ENCODE results near the gene RC3H2.

RC3H2 gene, protein sequence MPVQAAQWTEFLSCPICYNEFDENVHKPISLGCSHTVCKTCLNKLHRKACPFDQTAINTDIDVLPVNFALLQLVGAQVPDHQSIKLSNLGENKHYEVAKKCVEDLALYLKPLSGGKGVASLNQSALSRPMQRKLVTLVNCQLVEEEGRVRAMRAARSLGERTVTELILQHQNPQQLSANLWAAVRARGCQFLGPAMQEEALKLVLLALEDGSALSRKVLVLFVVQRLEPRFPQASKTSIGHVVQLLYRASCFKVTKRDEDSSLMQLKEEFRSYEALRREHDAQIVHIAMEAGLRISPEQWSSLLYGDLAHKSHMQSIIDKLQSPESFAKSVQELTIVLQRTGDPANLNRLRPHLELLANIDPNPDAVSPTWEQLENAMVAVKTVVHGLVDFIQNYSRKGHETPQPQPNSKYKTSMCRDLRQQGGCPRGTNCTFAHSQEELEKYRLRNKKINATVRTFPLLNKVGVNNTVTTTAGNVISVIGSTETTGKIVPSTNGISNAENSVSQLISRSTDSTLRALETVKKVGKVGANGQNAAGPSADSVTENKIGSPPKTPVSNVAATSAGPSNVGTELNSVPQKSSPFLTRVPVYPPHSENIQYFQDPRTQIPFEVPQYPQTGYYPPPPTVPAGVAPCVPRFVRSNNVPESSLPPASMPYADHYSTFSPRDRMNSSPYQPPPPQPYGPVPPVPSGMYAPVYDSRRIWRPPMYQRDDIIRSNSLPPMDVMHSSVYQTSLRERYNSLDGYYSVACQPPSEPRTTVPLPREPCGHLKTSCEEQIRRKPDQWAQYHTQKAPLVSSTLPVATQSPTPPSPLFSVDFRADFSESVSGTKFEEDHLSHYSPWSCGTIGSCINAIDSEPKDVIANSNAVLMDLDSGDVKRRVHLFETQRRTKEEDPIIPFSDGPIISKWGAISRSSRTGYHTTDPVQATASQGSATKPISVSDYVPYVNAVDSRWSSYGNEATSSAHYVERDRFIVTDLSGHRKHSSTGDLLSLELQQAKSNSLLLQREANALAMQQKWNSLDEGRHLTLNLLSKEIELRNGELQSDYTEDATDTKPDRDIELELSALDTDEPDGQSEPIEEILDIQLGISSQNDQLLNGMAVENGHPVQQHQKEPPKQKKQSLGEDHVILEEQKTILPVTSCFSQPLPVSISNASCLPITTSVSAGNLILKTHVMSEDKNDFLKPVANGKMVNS

DNA sequence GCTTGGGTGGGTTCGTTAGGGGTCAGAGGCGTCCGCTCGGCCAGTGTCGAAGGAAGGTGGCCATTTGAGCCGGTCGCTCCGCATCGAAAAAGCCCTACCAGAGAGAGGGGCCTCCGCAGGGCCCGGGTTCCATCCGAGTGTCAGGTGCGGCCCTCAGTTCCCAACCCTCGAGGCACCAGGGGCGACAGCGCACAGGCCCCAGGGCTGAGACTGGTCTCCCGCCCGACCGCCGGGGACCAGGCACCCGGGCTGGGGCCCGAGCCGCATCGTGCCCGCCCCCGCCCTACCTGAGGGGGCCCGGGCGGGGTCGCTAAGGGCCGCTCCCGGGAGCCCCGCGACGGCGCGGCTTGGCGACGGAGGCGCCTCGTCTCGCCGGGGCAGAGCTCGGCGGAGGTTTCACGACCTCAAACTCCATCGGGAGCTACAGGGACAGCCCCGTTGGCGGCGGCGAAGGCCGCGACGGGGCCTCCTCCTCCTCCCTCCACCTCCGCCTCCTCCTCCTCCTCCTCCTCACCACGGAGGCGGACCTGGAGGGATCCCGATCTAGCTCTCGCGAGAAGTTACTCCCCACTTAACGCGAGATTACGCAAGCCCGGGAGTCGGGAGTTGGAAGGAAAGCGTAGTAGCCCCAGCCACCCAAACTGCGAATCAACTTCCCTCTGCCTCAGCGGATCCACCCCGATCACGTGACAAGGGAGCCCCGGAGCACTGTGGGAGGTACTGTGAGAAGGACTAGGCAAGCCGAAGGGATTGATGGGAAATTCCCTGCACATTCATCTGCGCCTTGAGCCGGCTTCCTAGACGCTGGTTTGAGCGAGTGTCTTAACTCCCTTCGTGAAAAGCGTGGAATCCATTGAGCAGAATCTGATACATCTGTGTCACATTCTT, at the start of gene RC3H2:
RC3H2 (minus strand) TSS at position 537 of the 888 bp plus-strand sequence. CDS start 7,850 bp downstream, outside the sequence.
- TF ChIP-seq RAD21 (IDR thresholded peaks at IDR 0.05; ENCODE audit: low read depth) (no peak), NFIC (IDR thresholded peaks at IDR 0.05) (no peak), YY1 (IDR thresholded peaks at IDR 0.05; ENCODE audit: low read depth) (no peak; the same call in 1 of the 2 replicates), TCF12 (IDR thresholded peaks at IDR 0.05; ENCODE audit: low read depth) (peak; percentile 51), EP300 (IDR thresholded peaks at IDR 0.05; ENCODE audit: borderline replicate concordance) (no peak), TAF1 (IDR thresholded peaks at IDR 0.05; ENCODE audit: low read depth) (peak; percentile 68; the same call in 1 of the 2 replicates), EGR1 (IDR thresholded peaks at IDR 0.05) (peak; percentile 87), FOXM1 (IDR thresholded peaks at IDR 0.05; ENCODE audit: borderline replicate concordance, low read depth) (no peak), TEAD4 (IDR thresholded peaks at IDR 0.05) (peak; percentile 74), ZBTB7A (IDR thresholded peaks at IDR 0.05; ENCODE audit: low read depth) (no peak), CEBPB (IDR thresholded peaks at IDR 0.05) (peak; percentile 85), CREB1 (IDR thresholded peaks at IDR 0.05; ENCODE audit: low read depth) (no peak)
- TF ChIP-seq, protein P1, sequence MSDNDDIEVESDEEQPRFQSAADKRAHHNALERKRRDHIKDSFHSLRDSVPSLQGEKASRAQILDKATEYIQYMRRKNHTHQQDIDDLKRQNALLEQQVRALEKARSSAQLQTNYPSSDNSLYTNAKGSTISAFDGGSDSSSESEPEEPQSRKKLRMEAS (IDR thresholded peaks at IDR 0.05) = peak; percentile 68
- TF ChIP-seq, protein P2, sequence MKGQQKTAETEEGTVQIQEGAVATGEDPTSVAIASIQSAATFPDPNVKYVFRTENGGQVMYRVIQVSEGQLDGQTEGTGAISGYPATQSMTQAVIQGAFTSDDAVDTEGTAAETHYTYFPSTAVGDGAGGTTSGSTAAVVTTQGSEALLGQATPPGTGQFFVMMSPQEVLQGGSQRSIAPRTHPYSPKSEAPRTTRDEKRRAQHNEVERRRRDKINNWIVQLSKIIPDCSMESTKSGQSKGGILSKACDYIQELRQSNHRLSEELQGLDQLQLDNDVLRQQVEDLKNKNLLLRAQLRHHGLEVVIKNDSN (IDR thresholded peaks at IDR 0.05) = peak; percentile 98
- TF ChIP-seq, protein P3, sequence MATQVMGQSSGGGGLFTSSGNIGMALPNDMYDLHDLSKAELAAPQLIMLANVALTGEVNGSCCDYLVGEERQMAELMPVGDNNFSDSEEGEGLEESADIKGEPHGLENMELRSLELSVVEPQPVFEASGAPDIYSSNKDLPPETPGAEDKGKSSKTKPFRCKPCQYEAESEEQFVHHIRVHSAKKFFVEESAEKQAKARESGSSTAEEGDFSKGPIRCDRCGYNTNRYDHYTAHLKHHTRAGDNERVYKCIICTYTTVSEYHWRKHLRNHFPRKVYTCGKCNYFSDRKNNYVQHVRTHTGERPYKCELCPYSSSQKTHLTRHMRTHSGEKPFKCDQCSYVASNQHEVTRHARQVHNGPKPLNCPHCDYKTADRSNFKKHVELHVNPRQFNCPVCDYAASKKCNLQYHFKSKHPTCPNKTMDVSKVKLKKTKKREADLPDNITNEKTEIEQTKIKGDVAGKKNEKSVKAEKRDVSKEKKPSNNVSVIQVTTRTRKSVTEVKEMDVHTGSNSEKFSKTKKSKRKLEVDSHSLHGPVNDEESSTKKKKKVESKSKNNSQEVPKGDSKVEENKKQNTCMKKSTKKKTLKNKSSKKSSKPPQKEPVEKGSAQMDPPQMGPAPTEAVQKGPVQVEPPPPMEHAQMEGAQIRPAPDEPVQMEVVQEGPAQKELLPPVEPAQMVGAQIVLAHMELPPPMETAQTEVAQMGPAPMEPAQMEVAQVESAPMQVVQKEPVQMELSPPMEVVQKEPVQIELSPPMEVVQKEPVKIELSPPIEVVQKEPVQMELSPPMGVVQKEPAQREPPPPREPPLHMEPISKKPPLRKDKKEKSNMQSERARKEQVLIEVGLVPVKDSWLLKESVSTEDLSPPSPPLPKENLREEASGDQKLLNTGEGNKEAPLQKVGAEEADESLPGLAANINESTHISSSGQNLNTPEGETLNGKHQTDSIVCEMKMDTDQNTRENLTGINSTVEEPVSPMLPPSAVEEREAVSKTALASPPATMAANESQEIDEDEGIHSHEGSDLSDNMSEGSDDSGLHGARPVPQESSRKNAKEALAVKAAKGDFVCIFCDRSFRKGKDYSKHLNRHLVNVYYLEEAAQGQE (IDR thresholded peaks at IDR 0.05; ENCODE audit: low read depth) = no peak

DNA sequence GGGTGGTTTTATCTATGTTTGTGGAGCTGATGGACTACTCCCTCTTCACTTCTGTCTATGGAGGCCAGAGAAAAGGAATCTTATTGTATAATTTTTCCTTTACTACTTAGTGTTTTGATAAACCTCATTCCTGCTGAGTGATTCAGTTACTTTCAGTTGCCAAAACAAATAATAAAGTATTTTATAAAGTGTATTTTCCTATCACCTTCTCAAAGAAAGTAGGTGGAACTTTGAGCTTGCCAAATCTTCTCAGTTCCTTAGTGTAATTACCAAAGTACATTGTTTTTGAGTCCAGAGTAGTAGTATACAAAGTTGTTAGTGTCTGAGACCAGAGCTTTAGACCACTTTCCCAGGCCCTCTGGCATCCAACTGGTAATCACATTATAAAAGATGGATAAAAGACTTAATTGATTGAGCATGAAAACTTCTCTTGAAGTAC, 49.1 kb upstream of the RC3H2 start:
- TF ChIP-seq TEAD4 (IDR thresholded peaks at IDR 0.05) (no peak), NFIC (IDR thresholded peaks at IDR 0.05) (peak; percentile 48; the same call in 1 of the 2 replicates)

DNA sequence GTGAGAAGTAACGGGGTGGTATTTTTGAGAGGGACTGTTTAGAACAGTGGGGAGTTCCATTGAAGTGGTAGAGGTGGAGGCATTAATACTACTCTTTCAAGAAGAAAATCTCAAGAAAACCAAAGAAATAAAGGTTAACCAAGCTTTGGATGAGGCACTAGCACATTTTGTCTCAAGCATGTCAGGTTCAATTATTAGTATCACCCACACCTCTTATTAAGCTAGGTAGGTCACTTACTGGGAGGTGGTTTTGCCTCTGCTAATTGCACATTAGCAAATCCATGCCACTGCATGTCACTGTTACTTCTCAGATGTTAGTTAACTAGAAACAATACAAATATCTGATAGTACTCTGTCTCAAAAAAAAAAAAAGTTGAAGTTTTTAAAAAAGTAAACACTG, 45.9 kb upstream of the RC3H2 start:
- no peak for TF ChIP-seq FOXM1 (IDR thresholded peaks at IDR 0.05; ENCODE audit: borderline replicate concordance, low read depth)
- no peak for TF ChIP-seq TEAD4 (IDR thresholded peaks at IDR 0.05)
- no peak for TF ChIP-seq NFIC (IDR thresholded peaks at IDR 0.05)
- TF ChIP-seq TAF1 (IDR thresholded peaks at IDR 0.05; ENCODE audit: low read depth) = no peak
- TF ChIP-seq, protein P3 (IDR thresholded peaks at IDR 0.05; ENCODE audit: low read depth) = no peak
- no peak for TF ChIP-seq YY1 (IDR thresholded peaks at IDR 0.05; ENCODE audit: low read depth)
- no peak for TF ChIP-seq ZBTB7A (IDR thresholded peaks at IDR 0.05; ENCODE audit: low read depth)
- no peak for TF ChIP-seq CREB1 (IDR thresholded peaks at IDR 0.05; ENCODE audit: low read depth)
- TF ChIP-seq, protein P1 (IDR thresholded peaks at IDR 0.05) = no peak
- TF ChIP-seq EGR1 (IDR thresholded peaks at IDR 0.05) = no peak
- no peak for TF ChIP-seq CEBPB (IDR thresholded peaks at IDR 0.05)
- TF ChIP-seq, protein P2 (IDR thresholded peaks at IDR 0.05) = no peak
- no peak for TF ChIP-seq TCF12 (IDR thresholded peaks at IDR 0.05; ENCODE audit: low read depth)
- TF ChIP-seq RAD21 (IDR thresholded peaks at IDR 0.05; ENCODE audit: low read depth) = no peak

DNA sequence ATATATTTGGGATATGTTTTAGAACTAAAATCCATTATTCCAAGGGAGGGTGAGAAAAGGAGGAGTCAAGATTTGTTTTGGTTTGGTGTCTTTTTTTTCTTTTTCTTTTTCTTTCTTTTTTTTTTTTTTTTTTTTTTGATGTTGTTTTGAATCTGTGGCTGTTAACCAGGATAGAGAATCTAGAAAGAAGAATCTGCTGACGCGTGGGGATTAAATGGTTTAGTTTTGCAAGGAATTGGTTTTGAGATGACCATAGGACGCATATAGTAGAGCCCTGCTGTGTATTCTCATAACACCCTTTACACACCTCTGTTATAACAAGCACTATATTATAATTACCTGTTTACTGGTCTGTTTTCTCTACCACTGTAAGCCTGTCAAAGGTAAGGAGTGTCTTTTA, 45.1 kb upstream of the RC3H2 start:
- TF ChIP-seq EGR1 (IDR thresholded peaks at IDR 0.05) = no peak
- no peak for TF ChIP-seq CREB1 (IDR thresholded peaks at IDR 0.05; ENCODE audit: low read depth)
- no peak for TF ChIP-seq RAD21 (IDR thresholded peaks at IDR 0.05; ENCODE audit: low read depth)
- TF ChIP-seq NFIC (IDR thresholded peaks at IDR 0.05) = no peak
- TF ChIP-seq EP300 (IDR thresholded peaks at IDR 0.05; ENCODE audit: borderline replicate concordance) = no peak
